HCT116 (cell line): ENCODE data around the gene TIPRL.

Experiments used
- CEBPB ChIP-seq: IDR thresholded peaks from 2 replicates; pipeline ENCODE4 v1.6.1; 2012; ENCODE audit warnings: low read depth
- EZH2 ChIP-seq: fragments of 200-600 bp; sonication (generic); IDR thresholded peaks from 2 replicates; pipeline ENCODE4 v1.6.1; 2017; ENCODE audit warnings: antibody characterized with exemption, mixed run types
- JUND ChIP-seq: IDR thresholded peaks from 2 replicates; pipeline ENCODE4 v1.6.1; 2012
- POLR2A ChIP-seq: IDR thresholded peaks from 2 replicates; pipeline ENCODE4 v1.7.0; 2011; ENCODE audit warnings: borderline replicate concordance; ENCODE audit not compliant: insufficient read depth, insufficient read length; ENCODE audit errors: extremely low read depth
- POLR2AphosphoS5 ChIP-seq: IDR thresholded peaks from 2 replicates; pipeline ENCODE4 v1.6.1; 2011; ENCODE audit warnings: mild to moderate bottlenecking, low read depth, low read length, moderate library complexity
- SRF ChIP-seq: IDR thresholded peaks from 2 replicates; pipeline ENCODE4 v1.6.1; 2012; ENCODE audit warnings: low read depth
- YY1 ChIP-seq: IDR thresholded peaks from 2 replicates; pipeline ENCODE4 v1.6.1; 2011; ENCODE audit warnings: low read length, low read depth, moderate library complexity, mild to moderate bottlenecking; ENCODE audit not compliant: insufficient replicate concordance; ENCODE audit errors: extremely low read depth
- TF ChIP-seq, protein P1 (sequence below), 3 experiments: fragments of 200-600 bp in 1 of 3; sonication (generic) in 1 of 3; IDR thresholded peaks in 2 of 3; conservative IDR thresholded peaks in 1 of 3; 2 replicates each; pipeline ENCODE4 v1.5.1; 2012 to 2017; ENCODE audit warnings: low read depth in 2 of 3, low read length in 2 of 3, antibody characterized with exemption in 1 of 3, borderline replicate concordance in 1 of 3, control low read depth in 1 of 3, mild to moderate bottlenecking in 1 of 3, mixed read lengths in 1 of 3, mixed run types in 1 of 3, moderate library complexity in 1 of 3; ENCODE audit not compliant: insufficient read depth in 1 of 3
- TF ChIP-seq, protein P2 (sequence below): IDR thresholded peaks from 2 replicates; pipeline ENCODE4 v1.6.1; 2012
- TF ChIP-seq, protein P3 (sequence below): IDR thresholded peaks from 2 replicates; pipeline ENCODE4 v1.6.1; 2012; ENCODE audit warnings: low read depth

DNA sequence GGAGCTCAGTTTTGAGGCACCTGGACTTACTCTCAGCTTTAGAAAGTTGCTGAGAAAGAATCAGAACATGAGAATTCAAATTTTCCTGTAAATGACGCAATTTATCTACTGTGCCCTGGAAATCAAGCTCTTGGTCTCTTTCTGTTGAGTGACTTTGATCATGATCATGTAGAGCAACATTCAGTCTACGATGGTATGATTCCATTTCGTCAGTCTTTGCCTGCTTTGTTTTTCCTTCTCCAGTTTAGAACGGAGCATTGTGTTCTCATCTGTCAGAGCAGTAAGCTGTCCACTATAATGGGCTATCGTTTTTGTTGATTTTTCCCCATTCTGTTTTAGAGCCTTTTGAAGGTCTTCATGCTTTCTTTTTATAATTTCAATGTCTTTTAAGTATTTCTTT lies 67.7 kb downstream of the TIPRL start:
- TF ChIP-seq, protein P1, sequence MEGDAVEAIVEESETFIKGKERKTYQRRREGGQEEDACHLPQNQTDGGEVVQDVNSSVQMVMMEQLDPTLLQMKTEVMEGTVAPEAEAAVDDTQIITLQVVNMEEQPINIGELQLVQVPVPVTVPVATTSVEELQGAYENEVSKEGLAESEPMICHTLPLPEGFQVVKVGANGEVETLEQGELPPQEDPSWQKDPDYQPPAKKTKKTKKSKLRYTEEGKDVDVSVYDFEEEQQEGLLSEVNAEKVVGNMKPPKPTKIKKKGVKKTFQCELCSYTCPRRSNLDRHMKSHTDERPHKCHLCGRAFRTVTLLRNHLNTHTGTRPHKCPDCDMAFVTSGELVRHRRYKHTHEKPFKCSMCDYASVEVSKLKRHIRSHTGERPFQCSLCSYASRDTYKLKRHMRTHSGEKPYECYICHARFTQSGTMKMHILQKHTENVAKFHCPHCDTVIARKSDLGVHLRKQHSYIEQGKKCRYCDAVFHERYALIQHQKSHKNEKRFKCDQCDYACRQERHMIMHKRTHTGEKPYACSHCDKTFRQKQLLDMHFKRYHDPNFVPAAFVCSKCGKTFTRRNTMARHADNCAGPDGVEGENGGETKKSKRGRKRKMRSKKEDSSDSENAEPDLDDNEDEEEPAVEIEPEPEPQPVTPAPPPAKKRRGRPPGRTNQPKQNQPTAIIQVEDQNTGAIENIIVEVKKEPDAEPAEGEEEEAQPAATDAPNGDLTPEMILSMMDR (IDR thresholded peaks at IDR 0.05 in 2 of 3, conservative IDR thresholded peaks at IDR 0.05 in 1 of 3; ENCODE audit: borderline replicate concordance in 1 of 3, insufficient read depth in 1 of 3, low read depth in 2 of 3, low read length in 2 of 3), result no peak
- TF ChIP-seq POLR2AphosphoS5, result no peak
- no peak for TF ChIP-seq EZH2
- TF ChIP-seq YY1, result no peak
- no peak for TF ChIP-seq POLR2A
- TF ChIP-seq JUND, result no peak
- no peak for TF ChIP-seq CEBPB
- TF ChIP-seq, protein P2, sequence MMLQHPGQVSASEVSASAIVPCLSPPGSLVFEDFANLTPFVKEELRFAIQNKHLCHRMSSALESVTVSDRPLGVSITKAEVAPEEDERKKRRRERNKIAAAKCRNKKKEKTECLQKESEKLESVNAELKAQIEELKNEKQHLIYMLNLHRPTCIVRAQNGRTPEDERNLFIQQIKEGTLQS, result no peak
- TF ChIP-seq SRF, result no peak
- TF ChIP-seq, protein P3, sequence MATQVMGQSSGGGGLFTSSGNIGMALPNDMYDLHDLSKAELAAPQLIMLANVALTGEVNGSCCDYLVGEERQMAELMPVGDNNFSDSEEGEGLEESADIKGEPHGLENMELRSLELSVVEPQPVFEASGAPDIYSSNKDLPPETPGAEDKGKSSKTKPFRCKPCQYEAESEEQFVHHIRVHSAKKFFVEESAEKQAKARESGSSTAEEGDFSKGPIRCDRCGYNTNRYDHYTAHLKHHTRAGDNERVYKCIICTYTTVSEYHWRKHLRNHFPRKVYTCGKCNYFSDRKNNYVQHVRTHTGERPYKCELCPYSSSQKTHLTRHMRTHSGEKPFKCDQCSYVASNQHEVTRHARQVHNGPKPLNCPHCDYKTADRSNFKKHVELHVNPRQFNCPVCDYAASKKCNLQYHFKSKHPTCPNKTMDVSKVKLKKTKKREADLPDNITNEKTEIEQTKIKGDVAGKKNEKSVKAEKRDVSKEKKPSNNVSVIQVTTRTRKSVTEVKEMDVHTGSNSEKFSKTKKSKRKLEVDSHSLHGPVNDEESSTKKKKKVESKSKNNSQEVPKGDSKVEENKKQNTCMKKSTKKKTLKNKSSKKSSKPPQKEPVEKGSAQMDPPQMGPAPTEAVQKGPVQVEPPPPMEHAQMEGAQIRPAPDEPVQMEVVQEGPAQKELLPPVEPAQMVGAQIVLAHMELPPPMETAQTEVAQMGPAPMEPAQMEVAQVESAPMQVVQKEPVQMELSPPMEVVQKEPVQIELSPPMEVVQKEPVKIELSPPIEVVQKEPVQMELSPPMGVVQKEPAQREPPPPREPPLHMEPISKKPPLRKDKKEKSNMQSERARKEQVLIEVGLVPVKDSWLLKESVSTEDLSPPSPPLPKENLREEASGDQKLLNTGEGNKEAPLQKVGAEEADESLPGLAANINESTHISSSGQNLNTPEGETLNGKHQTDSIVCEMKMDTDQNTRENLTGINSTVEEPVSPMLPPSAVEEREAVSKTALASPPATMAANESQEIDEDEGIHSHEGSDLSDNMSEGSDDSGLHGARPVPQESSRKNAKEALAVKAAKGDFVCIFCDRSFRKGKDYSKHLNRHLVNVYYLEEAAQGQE, result no peak
